Neural cell (in vitro differentiated cells): Measurements from ENCODE around the gene PGAM4.

Experiments used
- EP300 ChIP-seq: fragments of 450-650 bp; conservative IDR thresholded peaks from 2 replicates; pipeline ENCODE4 v1.6.1; 2014; ENCODE audit warnings: antibody characterized with exemption, mild to moderate bottlenecking, moderate library complexity; ENCODE audit not compliant: poor library complexity, severe bottlenecking
- EZH2 ChIP-seq: fragments of 200-600, 300-800 bp; shearing (Covaris generic), sonication (generic); IDR thresholded peaks from 2 replicates; pipeline ENCODE4 v1.6.1; 2014; ENCODE audit warnings: antibody characterized with exemption, low read length, borderline replicate concordance, mild to moderate bottlenecking; ENCODE audit not compliant: insufficient read depth, poor library complexity, severe bottlenecking
- MXI1 ChIP-seq: fragments of 450-650 bp; conservative IDR thresholded peaks from 2 replicates; pipeline ENCODE4 v1.6.1; 2014; ENCODE audit warnings: antibody characterized with exemption, mild to moderate bottlenecking; ENCODE audit not compliant: poor library complexity, severe bottlenecking
- POLR2AphosphoS5 ChIP-seq: IDR thresholded peaks from 2 replicates; pipeline ENCODE4 v1.6.1; 2012
- RAD21 ChIP-seq: fragments of 450-650 bp; conservative IDR thresholded peaks from 2 replicates; pipeline ENCODE4 v1.6.1; 2014; ENCODE audit warnings: antibody characterized with exemption, mild to moderate bottlenecking, moderate library complexity
- SMC3 ChIP-seq: fragments of 450-650 bp; conservative IDR thresholded peaks from 2 replicates; pipeline ENCODE4 v1.6.1; 2014; ENCODE audit warnings: antibody characterized with exemption, mild to moderate bottlenecking, moderate library complexity; ENCODE audit not compliant: poor library complexity
- TAF1 ChIP-seq: IDR thresholded peaks from 2 replicates; pipeline ENCODE4 v1.6.1; 2012; ENCODE audit warnings: low read depth
- TF ChIP-seq, protein P1 (sequence below): fragments of 450-650 bp; IDR thresholded peaks from 2 replicates; pipeline ENCODE4 v1.5.1; 2014; ENCODE audit warnings: antibody characterized with exemption, mild to moderate bottlenecking, moderate library complexity; ENCODE audit not compliant: poor library complexity, severe bottlenecking
- TF ChIP-seq, protein P2 (sequence below): IDR thresholded peaks from 2 replicates; pipeline ENCODE4 v1.6.1; 2012; ENCODE audit warnings: borderline replicate concordance

DNA sequence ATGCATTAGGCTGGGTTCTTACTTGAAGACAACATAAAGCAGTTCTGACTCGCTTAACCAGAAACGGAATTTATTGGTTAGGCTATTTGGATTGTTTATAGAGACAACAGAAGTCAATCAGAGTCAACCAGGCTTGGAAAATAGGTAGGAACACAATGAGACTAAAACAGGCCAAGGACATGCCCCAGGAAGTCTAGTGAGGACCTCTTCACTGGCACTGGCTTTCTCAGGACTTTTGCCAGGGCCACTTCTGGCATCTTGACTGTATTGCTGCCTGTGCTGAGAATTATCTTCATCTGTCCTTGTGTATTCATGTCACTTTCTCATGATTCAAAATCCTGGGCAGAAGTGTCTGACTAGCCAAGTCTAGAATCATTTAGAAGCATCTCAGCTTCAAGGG is 19.6 kb downstream of the PGAM4 start:
- TF ChIP-seq EP300 (no peak), SMC3 (no peak), EZH2 (no peak), POLR2AphosphoS5 (no peak), TAF1 (no peak), MXI1 (no peak), RAD21 (no peak)
- TF ChIP-seq, protein P1, sequence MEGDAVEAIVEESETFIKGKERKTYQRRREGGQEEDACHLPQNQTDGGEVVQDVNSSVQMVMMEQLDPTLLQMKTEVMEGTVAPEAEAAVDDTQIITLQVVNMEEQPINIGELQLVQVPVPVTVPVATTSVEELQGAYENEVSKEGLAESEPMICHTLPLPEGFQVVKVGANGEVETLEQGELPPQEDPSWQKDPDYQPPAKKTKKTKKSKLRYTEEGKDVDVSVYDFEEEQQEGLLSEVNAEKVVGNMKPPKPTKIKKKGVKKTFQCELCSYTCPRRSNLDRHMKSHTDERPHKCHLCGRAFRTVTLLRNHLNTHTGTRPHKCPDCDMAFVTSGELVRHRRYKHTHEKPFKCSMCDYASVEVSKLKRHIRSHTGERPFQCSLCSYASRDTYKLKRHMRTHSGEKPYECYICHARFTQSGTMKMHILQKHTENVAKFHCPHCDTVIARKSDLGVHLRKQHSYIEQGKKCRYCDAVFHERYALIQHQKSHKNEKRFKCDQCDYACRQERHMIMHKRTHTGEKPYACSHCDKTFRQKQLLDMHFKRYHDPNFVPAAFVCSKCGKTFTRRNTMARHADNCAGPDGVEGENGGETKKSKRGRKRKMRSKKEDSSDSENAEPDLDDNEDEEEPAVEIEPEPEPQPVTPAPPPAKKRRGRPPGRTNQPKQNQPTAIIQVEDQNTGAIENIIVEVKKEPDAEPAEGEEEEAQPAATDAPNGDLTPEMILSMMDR: no peak
- TF ChIP-seq, protein P2, sequence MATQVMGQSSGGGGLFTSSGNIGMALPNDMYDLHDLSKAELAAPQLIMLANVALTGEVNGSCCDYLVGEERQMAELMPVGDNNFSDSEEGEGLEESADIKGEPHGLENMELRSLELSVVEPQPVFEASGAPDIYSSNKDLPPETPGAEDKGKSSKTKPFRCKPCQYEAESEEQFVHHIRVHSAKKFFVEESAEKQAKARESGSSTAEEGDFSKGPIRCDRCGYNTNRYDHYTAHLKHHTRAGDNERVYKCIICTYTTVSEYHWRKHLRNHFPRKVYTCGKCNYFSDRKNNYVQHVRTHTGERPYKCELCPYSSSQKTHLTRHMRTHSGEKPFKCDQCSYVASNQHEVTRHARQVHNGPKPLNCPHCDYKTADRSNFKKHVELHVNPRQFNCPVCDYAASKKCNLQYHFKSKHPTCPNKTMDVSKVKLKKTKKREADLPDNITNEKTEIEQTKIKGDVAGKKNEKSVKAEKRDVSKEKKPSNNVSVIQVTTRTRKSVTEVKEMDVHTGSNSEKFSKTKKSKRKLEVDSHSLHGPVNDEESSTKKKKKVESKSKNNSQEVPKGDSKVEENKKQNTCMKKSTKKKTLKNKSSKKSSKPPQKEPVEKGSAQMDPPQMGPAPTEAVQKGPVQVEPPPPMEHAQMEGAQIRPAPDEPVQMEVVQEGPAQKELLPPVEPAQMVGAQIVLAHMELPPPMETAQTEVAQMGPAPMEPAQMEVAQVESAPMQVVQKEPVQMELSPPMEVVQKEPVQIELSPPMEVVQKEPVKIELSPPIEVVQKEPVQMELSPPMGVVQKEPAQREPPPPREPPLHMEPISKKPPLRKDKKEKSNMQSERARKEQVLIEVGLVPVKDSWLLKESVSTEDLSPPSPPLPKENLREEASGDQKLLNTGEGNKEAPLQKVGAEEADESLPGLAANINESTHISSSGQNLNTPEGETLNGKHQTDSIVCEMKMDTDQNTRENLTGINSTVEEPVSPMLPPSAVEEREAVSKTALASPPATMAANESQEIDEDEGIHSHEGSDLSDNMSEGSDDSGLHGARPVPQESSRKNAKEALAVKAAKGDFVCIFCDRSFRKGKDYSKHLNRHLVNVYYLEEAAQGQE: no peak
